Body of pancreas (tissue), 4 donors: ENCODE data around the gene POLN.

Experiments
- CTCF ChIP-seq, 7 experiments: fragments of 450-650 bp in 4 of 7; fragments of 200-600 bp in 3 of 7; sonication (generic) in 3 of 7; IDR thresholded peaks; one replicate each; pipeline ENCODE4 v1.5.1; 2016 to 2019; ENCODE audit warnings: antibody characterized with exemption in 7 of 7
- POLR2A ChIP-seq, 3 donors: fragments of 450-650 bp; IDR thresholded peaks; one replicate each; pipeline ENCODE4 v1.6.1; 2016; ENCODE audit warnings: antibody characterized with exemption in 3 of 3, mild to moderate bottlenecking in 2 of 3

GRCh38 chr4:2163311-2163821 lies 78.6 kb downstream of the POLN start:
- TF ChIP-seq CTCF (IDR thresholded peaks at IDR 0.05) (no peak), POLR2A (IDR thresholded peaks at IDR 0.05) (no peak)
